HEK293 (cell line): ENCODE data around the gene MRPL14.
A peak's percentile ranks its signal among the peaks of the same experiment; 100 is the strongest.

ENCODE experiments used
- FEZF1 ChIP-seq: fragments of 450-650 bp; formaldehyde crosslinking; IDR thresholded peaks from 2 replicates; pipeline ENCODE4 v1.5.1; 2016; ENCODE audit warnings: missing biosample characterization, missing genetic modification characterization
- GLIS2 ChIP-seq: fragments of 450-650 bp; formaldehyde crosslinking; IDR thresholded peaks from 2 replicates; pipeline ENCODE4 v1.5.1; 2016; ENCODE audit warnings: missing biosample characterization, missing genetic modification characterization
- KLF10 ChIP-seq: fragments of 450-650 bp; IDR thresholded peaks from 2 replicates; pipeline ENCODE4 v1.5.1; 2018; ENCODE audit warnings: missing biosample characterization, mild to moderate bottlenecking, missing genetic modification characterization
- KLF16 ChIP-seq: fragments of 450-650 bp; formaldehyde crosslinking; IDR thresholded peaks from 2 replicates; pipeline ENCODE4 v1.5.1; 2017; ENCODE audit warnings: missing biosample characterization, missing genetic modification characterization
- PRDM1 ChIP-seq: fragments of 450-650 bp; formaldehyde crosslinking; IDR thresholded peaks from 2 replicates; pipeline ENCODE4; 2016; ENCODE audit warnings: missing biosample characterization, missing genetic modification characterization
- SCRT2 ChIP-seq: fragments of 450-650 bp; formaldehyde crosslinking; IDR thresholded peaks from 2 replicates; pipeline ENCODE4 v1.5.1; 2016; ENCODE audit warnings: missing biosample characterization, missing genetic modification characterization
- SP7 ChIP-seq: fragments of 450-650 bp; formaldehyde crosslinking; IDR thresholded peaks from 2 replicates; pipeline ENCODE4 v1.5.1; 2016; ENCODE audit warnings: missing biosample characterization, missing genetic modification characterization
- YY1 ChIP-seq: fragments of 450-650 bp; formaldehyde crosslinking; IDR thresholded peaks from 2 replicates; pipeline ENCODE4 v1.5.1; 2018; ENCODE audit warnings: missing biosample characterization, missing genetic modification characterization
- ZBTB17 ChIP-seq: fragments of 450-650 bp; formaldehyde crosslinking; IDR thresholded peaks from 2 replicates; pipeline ENCODE4 v1.5.1; 2016; ENCODE audit warnings: missing biosample characterization, missing genetic modification characterization
- ZBTB48 ChIP-seq: fragments of 450-650 bp; formaldehyde crosslinking; IDR thresholded peaks from 2 replicates; pipeline ENCODE4 v1.5.1; 2016; ENCODE audit warnings: missing biosample characterization, missing genetic modification characterization
- ZFP69B ChIP-seq: fragments of 450-650 bp; formaldehyde crosslinking; IDR thresholded peaks from 2 replicates; pipeline ENCODE4 v1.5.1; 2016; ENCODE audit warnings: missing biosample characterization, missing genetic modification characterization
- ZNF114 ChIP-seq: fragments of 450-650 bp; formaldehyde crosslinking; IDR thresholded peaks from 2 replicates; pipeline ENCODE4 v1.5.0; 2017; ENCODE audit warnings: missing biosample characterization, missing genetic modification characterization
- ZNF121 ChIP-seq: fragments of 450-650 bp; formaldehyde crosslinking; IDR thresholded peaks from 2 replicates; pipeline ENCODE4 v1.5.1; 2016; ENCODE audit warnings: missing biosample characterization, missing genetic modification characterization
- ZNF157 ChIP-seq: fragments of 450-650 bp; formaldehyde crosslinking; IDR thresholded peaks from 2 replicates; pipeline ENCODE4 v1.5.1; 2016; ENCODE audit warnings: missing biosample characterization, missing genetic modification characterization
- ZNF184 ChIP-seq: fragments of 450-650 bp; IDR thresholded peaks from 2 replicates; pipeline ENCODE4 v1.5.1; 2018; ENCODE audit warnings: missing biosample characterization, mild to moderate bottlenecking, missing genetic modification characterization
- ZNF2 ChIP-seq: fragments of 450-650 bp; formaldehyde crosslinking; IDR thresholded peaks from 2 replicates; pipeline ENCODE4 v1.5.1; 2016; ENCODE audit warnings: missing biosample characterization, missing genetic modification characterization
- ZNF341 ChIP-seq: fragments of 450-650 bp; formaldehyde crosslinking; IDR thresholded peaks from 2 replicates; pipeline ENCODE4; 2016; ENCODE audit warnings: low read depth, missing biosample characterization, missing genetic modification characterization
- ZNF366 ChIP-seq: fragments of 450-650 bp; formaldehyde crosslinking; conservative IDR thresholded peaks from 2 replicates; pipeline ENCODE4 v1.5.1; 2016; ENCODE audit warnings: missing biosample characterization, missing genetic modification characterization
- ZNF473 ChIP-seq: fragments of 450-650 bp; formaldehyde crosslinking; IDR thresholded peaks from 2 replicates; pipeline ENCODE4 v1.5.1; 2017; ENCODE audit warnings: missing biosample characterization, missing genetic modification characterization
- ZNF501 ChIP-seq: fragments of 450-650 bp; formaldehyde crosslinking; IDR thresholded peaks from 2 replicates; pipeline ENCODE4 v1.5.1; 2016; ENCODE audit warnings: missing biosample characterization, missing genetic modification characterization
- ZNF510 ChIP-seq: fragments of 450-650 bp; formaldehyde crosslinking; IDR thresholded peaks from 2 replicates; pipeline ENCODE4 v1.5.1; 2018; ENCODE audit warnings: mild to moderate bottlenecking, missing genetic modification characterization, missing biosample characterization; ENCODE audit not compliant: insufficient replicate concordance
- ZNF514 ChIP-seq: fragments of 450-650 bp; formaldehyde crosslinking; IDR thresholded peaks from 2 replicates; pipeline ENCODE4 v1.5.1; 2016; ENCODE audit warnings: missing biosample characterization, missing genetic modification characterization
- ZNF530 ChIP-seq: fragments of 450-650 bp; formaldehyde crosslinking; IDR thresholded peaks from 2 replicates; pipeline ENCODE4 v1.5.1; 2016; ENCODE audit warnings: low read depth, missing biosample characterization, missing genetic modification characterization
- ZNF548 ChIP-seq: fragments of 450-650 bp; formaldehyde crosslinking; IDR thresholded peaks from 2 replicates; pipeline ENCODE4 v1.5.1; 2016; ENCODE audit warnings: missing biosample characterization, missing genetic modification characterization
- ZNF600 ChIP-seq: fragments of 450-650 bp; formaldehyde crosslinking; IDR thresholded peaks from 2 replicates; pipeline ENCODE4 v1.5.1; 2016; ENCODE audit warnings: missing biosample characterization, missing genetic modification characterization
- ZNF623 ChIP-seq: fragments of 450-650 bp; formaldehyde crosslinking; IDR thresholded peaks from 2 replicates; pipeline ENCODE4 v1.5.1; 2016; ENCODE audit warnings: missing biosample characterization, missing genetic modification characterization
- ZNF654 ChIP-seq: fragments of 450-650 bp; formaldehyde crosslinking; IDR thresholded peaks from 2 replicates; pipeline ENCODE4 v1.5.1; 2016; ENCODE audit warnings: low read depth, missing biosample characterization, missing genetic modification characterization
- ZNF830 ChIP-seq: fragments of 450-650 bp; IDR thresholded peaks from 2 replicates; pipeline ENCODE4 v1.5.0; 2018; ENCODE audit warnings: missing biosample characterization, missing genetic modification characterization, low read depth, mild to moderate bottlenecking, moderate library complexity
- ZSCAN16 ChIP-seq: fragments of 450-650 bp; formaldehyde crosslinking; IDR thresholded peaks from 2 replicates; pipeline ENCODE4 v1.5.1; 2016; ENCODE audit warnings: missing biosample characterization, missing genetic modification characterization
- ZXDB ChIP-seq: fragments of 450-650 bp; formaldehyde crosslinking; IDR thresholded peaks from 2 replicates; pipeline ENCODE4 v1.5.1; 2016; ENCODE audit warnings: missing biosample characterization, missing genetic modification characterization
- TF ChIP-seq, protein P1 (sequence below): fragments of 450-650 bp; formaldehyde crosslinking; IDR thresholded peaks from 2 replicates; pipeline ENCODE4 v1.5.1; 2016; ENCODE audit warnings: missing biosample characterization, missing genetic modification characterization
- TF ChIP-seq, protein P2 (sequence below): sonication (generic); formaldehyde crosslinking; IDR thresholded peaks from 2 replicates; pipeline ENCODE4 v1.8.1; 2022; ENCODE audit warnings: mild to moderate bottlenecking, moderate library complexity, missing genetic modification reagents
- TF ChIP-seq, protein P3 (sequence below): fragments of 450-650 bp; formaldehyde crosslinking; IDR thresholded peaks from 2 replicates; pipeline ENCODE4 v1.5.1; 2016; ENCODE audit warnings: missing biosample characterization, missing genetic modification characterization
- TF ChIP-seq, protein P4 (sequence below): fragments of 450-650 bp; formaldehyde crosslinking; optimal IDR thresholded peaks from 2 replicates; pipeline ENCODE3; 2016; ENCODE audit warnings: missing biosample characterization, mild to moderate bottlenecking, missing genetic modification characterization
- TF ChIP-seq, protein P5 (sequence below): fragments of 450-650 bp; formaldehyde crosslinking; IDR thresholded peaks from 2 replicates; pipeline ENCODE4 v1.5.1; 2016; ENCODE audit warnings: missing biosample characterization, missing genetic modification characterization

MRPL14 gene

DNA sequence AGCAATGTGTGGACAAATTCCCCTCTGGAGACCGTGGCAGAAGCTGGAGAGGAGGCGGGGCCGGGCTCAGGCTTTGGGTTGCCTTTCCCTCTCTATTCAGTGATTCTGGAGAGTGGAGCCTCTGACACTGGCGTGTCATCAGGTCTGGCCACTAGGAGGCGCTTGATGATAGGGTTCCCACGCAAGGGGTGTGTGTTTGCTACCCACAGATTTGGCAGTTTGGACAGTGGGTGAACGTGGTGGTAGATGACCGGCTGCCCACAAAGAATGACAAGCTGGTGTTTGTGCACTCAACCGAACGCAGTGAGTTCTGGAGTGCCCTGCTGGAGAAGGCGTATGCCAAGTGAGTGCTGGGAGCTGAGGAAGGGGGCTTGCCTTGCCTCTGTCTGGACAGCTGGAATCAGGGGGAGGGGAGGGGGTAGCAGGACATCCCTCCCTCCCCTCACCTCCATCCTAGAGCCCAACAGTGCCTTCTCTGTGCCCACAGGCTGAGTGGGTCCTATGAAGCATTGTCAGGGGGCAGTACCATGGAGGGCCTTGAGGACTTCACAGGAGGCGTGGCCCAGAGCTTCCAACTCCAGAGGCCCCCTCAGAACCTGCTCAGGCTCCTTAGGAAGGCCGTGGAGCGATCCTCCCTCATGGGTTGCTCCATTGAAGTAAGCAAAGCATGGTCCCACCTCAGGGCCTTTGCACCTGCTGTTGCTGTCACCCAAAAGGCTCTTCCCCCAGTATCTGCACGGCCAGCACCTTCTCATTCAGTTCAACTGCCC is 45.7 kb upstream of the MRPL14 start (continued):
- TF ChIP-seq, protein P1, sequence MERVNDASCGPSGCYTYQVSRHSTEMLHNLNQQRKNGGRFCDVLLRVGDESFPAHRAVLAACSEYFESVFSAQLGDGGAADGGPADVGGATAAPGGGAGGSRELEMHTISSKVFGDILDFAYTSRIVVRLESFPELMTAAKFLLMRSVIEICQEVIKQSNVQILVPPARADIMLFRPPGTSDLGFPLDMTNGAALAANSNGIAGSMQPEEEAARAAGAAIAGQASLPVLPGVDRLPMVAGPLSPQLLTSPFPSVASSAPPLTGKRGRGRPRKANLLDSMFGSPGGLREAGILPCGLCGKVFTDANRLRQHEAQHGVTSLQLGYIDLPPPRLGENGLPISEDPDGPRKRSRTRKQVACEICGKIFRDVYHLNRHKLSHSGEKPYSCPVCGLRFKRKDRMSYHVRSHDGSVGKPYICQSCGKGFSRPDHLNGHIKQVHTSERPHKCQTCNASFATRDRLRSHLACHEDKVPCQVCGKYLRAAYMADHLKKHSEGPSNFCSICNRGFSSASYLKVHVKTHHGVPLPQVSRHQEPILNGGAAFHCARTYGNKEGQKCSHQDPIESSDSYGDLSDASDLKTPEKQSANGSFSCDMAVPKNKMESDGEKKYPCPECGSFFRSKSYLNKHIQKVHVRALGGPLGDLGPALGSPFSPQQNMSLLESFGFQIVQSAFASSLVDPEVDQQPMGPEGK (tag by site-specific recombination), result 0 out of 2 replicates have a peak, but pooled peaks have one; percentile 31
- TF ChIP-seq, protein P2, sequence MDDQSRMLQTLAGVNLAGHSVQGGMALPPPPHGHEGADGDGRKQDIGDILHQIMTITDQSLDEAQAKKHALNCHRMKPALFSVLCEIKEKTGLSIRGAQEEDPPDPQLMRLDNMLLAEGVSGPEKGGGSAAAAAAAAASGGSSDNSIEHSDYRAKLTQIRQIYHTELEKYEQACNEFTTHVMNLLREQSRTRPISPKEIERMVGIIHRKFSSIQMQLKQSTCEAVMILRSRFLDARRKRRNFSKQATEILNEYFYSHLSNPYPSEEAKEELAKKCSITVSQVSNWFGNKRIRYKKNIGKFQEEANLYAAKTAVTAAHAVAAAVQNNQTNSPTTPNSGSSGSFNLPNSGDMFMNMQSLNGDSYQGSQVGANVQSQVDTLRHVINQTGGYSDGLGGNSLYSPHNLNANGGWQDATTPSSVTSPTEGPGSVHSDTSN, result 0 out of 2 replicates have a peak, but pooled peaks have one; percentile 53
- TF ChIP-seq ZNF654 (tag by site-specific recombination), result peak; percentile 98
- TF ChIP-seq ZNF530 (tag by site-specific recombination), result no peak
- 0 out of 2 replicates have a peak, but pooled peaks have one; percentile 47 for TF ChIP-seq ZBTB48 (tag by site-specific recombination)
- TF ChIP-seq ZNF514 (tag by site-specific recombination), result no peak
- TF ChIP-seq ZNF510 (tag by site-specific recombination), result no peak
- TF ChIP-seq ZNF157 (tag by site-specific recombination), result no peak
- TF ChIP-seq SCRT2, result no peak
- 0 out of 2 replicates have a peak, but pooled peaks have one; percentile 24 for TF ChIP-seq ZNF600 (tag by site-specific recombination)
- TF ChIP-seq KLF10, result peak; percentile 54; the same call in 1 of the 2 replicates
- TF ChIP-seq, protein P3, sequence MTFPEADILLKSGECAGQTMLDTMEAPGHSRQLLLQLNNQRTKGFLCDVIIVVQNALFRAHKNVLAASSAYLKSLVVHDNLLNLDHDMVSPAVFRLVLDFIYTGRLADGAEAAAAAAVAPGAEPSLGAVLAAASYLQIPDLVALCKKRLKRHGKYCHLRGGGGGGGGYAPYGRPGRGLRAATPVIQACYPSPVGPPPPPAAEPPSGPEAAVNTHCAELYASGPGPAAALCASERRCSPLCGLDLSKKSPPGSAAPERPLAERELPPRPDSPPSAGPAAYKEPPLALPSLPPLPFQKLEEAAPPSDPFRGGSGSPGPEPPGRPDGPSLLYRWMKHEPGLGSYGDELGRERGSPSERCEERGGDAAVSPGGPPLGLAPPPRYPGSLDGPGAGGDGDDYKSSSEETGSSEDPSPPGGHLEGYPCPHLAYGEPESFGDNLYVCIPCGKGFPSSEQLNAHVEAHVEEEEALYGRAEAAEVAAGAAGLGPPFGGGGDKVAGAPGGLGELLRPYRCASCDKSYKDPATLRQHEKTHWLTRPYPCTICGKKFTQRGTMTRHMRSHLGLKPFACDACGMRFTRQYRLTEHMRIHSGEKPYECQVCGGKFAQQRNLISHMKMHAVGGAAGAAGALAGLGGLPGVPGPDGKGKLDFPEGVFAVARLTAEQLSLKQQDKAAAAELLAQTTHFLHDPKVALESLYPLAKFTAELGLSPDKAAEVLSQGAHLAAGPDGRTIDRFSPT (tag by site-specific recombination), result peak; percentile 75; the same call in 1 of the 2 replicates
- peak; percentile 26; the same call in 1 of the 2 replicates for TF ChIP-seq SP7 (tag by site-specific recombination)
- no peak for TF ChIP-seq ZNF184 (tag by site-specific recombination)
- TF ChIP-seq ZSCAN16 (tag by site-specific recombination), result no peak
- no peak for TF ChIP-seq ZNF548
- TF ChIP-seq ZNF623 (tag by site-specific recombination), result peak; percentile 97
- TF ChIP-seq PRDM1 (tag by site-specific recombination), result peak; percentile 28; the same call in 1 of the 2 replicates
- TF ChIP-seq ZNF2 (tag by site-specific recombination), result peak; percentile 92
- TF ChIP-seq ZNF114, result no peak
- no peak for TF ChIP-seq ZNF366 (tag by site-specific recombination)
- no peak for TF ChIP-seq ZNF121
- TF ChIP-seq GLIS2 (tag by site-specific recombination), result 0 out of 2 replicates have a peak, but pooled peaks have one; percentile 30
- no peak for TF ChIP-seq ZNF473 (tag by site-specific recombination)
- no peak for TF ChIP-seq ZNF341 (tag by site-specific recombination)
- no peak for TF ChIP-seq ZXDB (tag by site-specific recombination)
- TF ChIP-seq, protein P4, sequence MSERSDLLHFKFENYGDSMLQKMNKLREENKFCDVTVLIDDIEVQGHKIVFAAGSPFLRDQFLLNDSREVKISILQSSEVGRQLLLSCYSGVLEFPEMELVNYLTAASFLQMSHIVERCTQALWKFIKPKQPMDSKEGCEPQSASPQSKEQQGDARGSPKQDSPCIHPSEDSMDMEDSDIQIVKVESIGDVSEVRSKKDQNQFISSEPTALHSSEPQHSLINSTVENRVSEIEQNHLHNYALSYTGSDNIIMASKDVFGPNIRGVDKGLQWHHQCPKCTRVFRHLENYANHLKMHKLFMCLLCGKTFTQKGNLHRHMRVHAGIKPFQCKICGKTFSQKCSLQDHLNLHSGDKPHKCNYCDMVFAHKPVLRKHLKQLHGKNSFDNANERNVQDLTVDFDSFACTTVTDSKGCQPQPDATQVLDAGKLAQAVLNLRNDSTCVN (tag by site-specific recombination), result no peak
- peak; percentile 66; the same call in 1 of the 2 replicates for TF ChIP-seq KLF16
- 0 out of 2 replicates have a peak, but pooled peaks have one; percentile 27 for TF ChIP-seq ZNF501 (tag by site-specific recombination)
- TF ChIP-seq, protein P5, sequence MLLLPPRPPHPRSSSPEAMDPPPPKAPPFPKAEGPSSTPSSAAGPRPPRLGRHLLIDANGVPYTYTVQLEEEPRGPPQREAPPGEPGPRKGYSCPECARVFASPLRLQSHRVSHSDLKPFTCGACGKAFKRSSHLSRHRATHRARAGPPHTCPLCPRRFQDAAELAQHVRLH (tag by site-specific recombination), result 0 out of 2 replicates have a peak, but pooled peaks have one; percentile 32
- no peak for TF ChIP-seq YY1
- peak; percentile 39; the same call in 1 of the 2 replicates for TF ChIP-seq ZBTB17 (tag by site-specific recombination)
- TF ChIP-seq ZNF830 (tag by site-specific recombination), result no peak
- no peak for TF ChIP-seq ZFP69B (tag by site-specific recombination)
- TF ChIP-seq FEZF1 (tag by site-specific recombination), result no peak
